GM19468 (cell line): ENCODE results near the gene SLC30A9.

ENCODE experiments used
- ATAC-seq: cut with Tn5 transposase; IDR thresholded peaks from one replicate; pipeline ENCODE4 v1.9.1; 2021; ENCODE audit warnings: mild to moderate bottlenecking, moderate library complexity, moderate number of reproducible peaks; ENCODE audit not compliant: unreplicated experiment; ENCODE audit errors: extremely low read depth

SLC30A9 gene

GRCh38 chr4:42123071-42123644 lies 132.8 kb downstream of the SLC30A9 start:
- no peak for ATAC-seq

DNA sequence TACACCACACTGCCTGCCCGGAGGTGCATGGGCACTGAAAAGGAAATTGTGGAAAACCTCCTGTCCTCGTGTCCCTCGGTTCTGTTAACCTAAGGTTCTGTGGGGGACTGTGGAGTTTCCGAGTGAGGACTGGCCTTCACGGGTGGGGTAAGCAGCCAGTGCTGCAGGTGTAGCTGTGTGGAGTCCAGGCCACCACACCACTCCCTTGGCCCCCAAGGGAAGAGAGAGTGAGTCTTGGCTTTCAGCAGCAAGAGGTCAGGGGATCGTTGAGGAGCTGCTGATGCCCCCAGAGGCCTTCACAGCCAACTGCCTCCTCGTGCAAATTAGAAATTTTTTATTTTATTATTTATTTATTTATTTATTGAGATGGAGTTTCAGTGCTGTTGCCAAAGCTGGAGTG lies 141.8 kb downstream of the SLC30A9 start:
- ATAC-seq: no peak

DNA sequence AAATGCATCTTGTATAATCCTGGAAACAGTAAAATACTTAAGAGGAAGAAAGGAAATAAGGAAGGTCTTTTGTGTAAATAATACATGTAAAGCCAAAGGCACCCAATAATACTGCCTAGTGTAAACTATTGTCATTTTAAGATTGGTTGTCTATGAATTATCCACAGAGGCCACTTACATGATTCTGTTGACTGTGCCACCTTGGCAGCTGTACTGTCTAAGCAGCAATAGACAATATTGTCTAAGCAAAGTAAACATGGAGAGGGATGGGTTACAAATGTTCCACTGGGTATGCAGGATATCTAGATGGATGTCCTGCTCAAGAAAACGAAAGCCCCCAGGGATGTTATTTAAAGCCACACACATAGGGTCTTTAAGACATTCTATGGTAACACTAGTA lies 142.7 kb downstream of the SLC30A9 start:
- ATAC-seq: no peak

DNA sequence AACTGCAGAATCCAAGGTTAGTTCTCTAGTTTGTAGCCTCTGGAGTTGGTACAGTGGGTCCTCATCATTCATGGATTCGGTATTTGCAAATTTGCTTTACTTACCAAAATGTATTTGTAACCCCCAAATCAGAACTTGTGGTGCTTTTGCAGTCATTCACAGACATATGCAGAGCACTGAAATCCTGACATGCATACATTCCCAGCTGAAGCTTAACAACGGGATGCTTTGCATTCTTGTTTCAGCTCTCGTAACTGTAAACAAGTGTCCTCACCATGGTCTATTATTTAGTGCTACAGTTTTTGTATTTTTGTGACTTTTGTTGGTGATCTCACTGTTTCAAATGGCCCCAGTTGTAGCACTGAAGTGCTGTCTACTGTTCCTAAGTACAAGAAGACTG lies 146.0 kb downstream of the SLC30A9 start:
- ATAC-seq: no peak
